ENCODE data around the gene GSG1L. TPM values are rescaled to one million over a fixed set of nuclear protein-coding genes. Genes with fewer than 3 reads are reported as not detected.

The GSG1L gene
- polyA plus RNA-seq, 3 donors, result not detected

DNA sequence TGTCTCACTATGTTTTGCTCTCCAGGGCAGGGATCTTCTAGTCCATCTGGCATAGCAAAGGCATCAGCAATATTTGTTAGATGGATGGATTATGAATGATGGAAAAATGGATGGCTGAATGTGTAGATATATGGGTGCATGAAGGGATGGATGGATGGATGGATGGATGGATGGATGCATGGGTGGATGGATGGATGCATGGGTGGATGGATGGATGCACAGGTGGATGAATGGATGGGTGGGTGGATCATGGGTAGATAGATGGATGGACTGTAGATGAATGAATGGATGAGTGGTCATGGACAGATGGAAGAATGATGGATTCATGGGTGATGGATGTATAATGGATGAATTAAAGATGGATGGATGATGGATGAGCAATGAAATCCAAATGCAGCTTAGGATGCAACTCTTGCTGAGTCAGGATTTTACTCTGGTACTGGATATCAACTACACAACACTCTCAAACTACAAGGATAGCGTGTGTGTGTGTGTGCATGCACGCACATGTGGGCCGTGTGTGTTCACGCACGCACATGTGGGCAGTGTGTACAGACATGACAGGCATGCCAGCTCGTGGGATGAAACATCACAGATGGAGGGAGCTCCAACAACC is 34.0 kb downstream of the GSG1L start:
- no peak for DNase-seq
- intact Hi-C loops (cut with micrococcal nuclease), result no loop called here
- Histone ChIP-seq H3K4me1 (ENCODE audit: control insufficient read depth in 1 of 2, insufficient read depth in 2 of 2, low read length in 2 of 2) (no peaks in the 10 kb centered on the region), H3K27ac (ENCODE audit: low read depth in 1 of 2, low read length in 2 of 2) (no peak overlapping the region), H3K36me3 (replicated peaks in 1 of 2; ENCODE audit: control insufficient read depth in 1 of 2, insufficient read depth in 2 of 2, low read length in 2 of 2) (no peaks in the 10 kb centered on the region), H3K79me2 (ENCODE audit: insufficient read depth, low read length) (no peaks in the 10 kb centered on the region), H3K9ac (ENCODE audit: insufficient read depth, low read length, poor library complexity, severe bottlenecking) (no peak overlapping the region), H3K9me3 (replicated peaks in 1 of 2; ENCODE audit: control insufficient read depth in 1 of 2, insufficient read depth in 1 of 2, low read length in 2 of 2) (peaks cover 0 to 4% of the 10 kb centered on the region in 2 donors), H3K4me2 (replicated peaks; ENCODE audit: extremely low read depth, low read length, poor library complexity, severe bottlenecking) (no peak overlapping the region), H3K27me3 (ENCODE audit: control insufficient read depth in 2 of 2, insufficient read depth in 2 of 2, low read length in 2 of 2) (no peaks in the 10 kb centered on the region), H4K20me1 (ENCODE audit: insufficient read depth, low read length) (no peaks in the 10 kb centered on the region), H2AFZ (ENCODE audit: insufficient read depth, low read depth, low read length, poor library complexity, severe bottlenecking) (no peak overlapping the region), H3K4me3 (replicated peaks in 1 of 3; ENCODE audit: low read depth in 2 of 3, low read length in 3 of 3) (no peak overlapping the region)
- Mint-ChIP-seq H3K27ac (no peak overlapping the region), H3K4me1 (no peaks in the 10 kb centered on the region), H3K4me3 (no peak overlapping the region), H3K27me3 (ENCODE audit: low read depth in 3 of 3) (peaks cover 0 to 10% (median 2%) of the 10 kb centered on the region in 3 donors), H3K9me3 (peaks cover 0 to 7% (median 5%) of the 10 kb centered on the region in 7 donors), H3K36me3 (no peaks in the 10 kb centered on the region)
- TF ChIP-seq, protein P1, sequence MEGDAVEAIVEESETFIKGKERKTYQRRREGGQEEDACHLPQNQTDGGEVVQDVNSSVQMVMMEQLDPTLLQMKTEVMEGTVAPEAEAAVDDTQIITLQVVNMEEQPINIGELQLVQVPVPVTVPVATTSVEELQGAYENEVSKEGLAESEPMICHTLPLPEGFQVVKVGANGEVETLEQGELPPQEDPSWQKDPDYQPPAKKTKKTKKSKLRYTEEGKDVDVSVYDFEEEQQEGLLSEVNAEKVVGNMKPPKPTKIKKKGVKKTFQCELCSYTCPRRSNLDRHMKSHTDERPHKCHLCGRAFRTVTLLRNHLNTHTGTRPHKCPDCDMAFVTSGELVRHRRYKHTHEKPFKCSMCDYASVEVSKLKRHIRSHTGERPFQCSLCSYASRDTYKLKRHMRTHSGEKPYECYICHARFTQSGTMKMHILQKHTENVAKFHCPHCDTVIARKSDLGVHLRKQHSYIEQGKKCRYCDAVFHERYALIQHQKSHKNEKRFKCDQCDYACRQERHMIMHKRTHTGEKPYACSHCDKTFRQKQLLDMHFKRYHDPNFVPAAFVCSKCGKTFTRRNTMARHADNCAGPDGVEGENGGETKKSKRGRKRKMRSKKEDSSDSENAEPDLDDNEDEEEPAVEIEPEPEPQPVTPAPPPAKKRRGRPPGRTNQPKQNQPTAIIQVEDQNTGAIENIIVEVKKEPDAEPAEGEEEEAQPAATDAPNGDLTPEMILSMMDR (IDR thresholded peaks at IDR 0.05), result no peak
- 100% methylated on average over 3 of the region's 6 CpGs for WGBS (ENCODE audit: insufficient coverage)

DNA sequence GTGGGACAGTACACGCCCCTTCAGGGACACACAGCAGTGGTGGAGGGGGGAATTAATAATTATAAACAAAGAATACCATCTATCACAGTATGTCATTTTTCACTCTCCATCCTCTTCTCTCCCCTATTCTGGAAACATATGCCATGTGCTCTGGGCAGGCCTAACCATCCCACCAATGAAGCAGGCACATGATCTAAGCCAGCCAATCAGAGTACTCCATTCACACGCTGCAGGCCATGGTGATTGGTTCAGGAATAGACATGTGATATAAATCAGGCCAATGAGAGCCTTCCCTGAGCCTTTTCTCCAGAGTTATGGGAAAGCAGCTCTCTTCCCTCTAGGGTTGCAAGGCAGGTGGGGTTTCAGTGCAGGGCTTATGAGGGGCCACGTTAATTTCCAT is 36.5 kb downstream of the GSG1L start:
- Histone ChIP-seq H3K4me1 (ENCODE audit: control insufficient read depth in 1 of 2, insufficient read depth in 2 of 2, low read length in 2 of 2) (no peaks in the 10 kb centered on the region), H3K4me3 (replicated peaks in 1 of 3; ENCODE audit: low read depth in 2 of 3, low read length in 3 of 3) (no peak overlapping the region), H3K27ac (ENCODE audit: low read depth in 1 of 2, low read length in 2 of 2) (no peak overlapping the region), H3K9me3 (replicated peaks in 1 of 2; ENCODE audit: control insufficient read depth in 1 of 2, insufficient read depth in 1 of 2, low read length in 2 of 2) (peaks cover 0 to 4% of the 10 kb centered on the region in 2 donors), H3K36me3 (replicated peaks in 1 of 2; ENCODE audit: control insufficient read depth in 1 of 2, insufficient read depth in 2 of 2, low read length in 2 of 2) (no peaks in the 10 kb centered on the region), H3K79me2 (ENCODE audit: insufficient read depth, low read length) (no peaks in the 10 kb centered on the region), H4K20me1 (ENCODE audit: insufficient read depth, low read length) (no peaks in the 10 kb centered on the region), H3K27me3 (ENCODE audit: control insufficient read depth in 2 of 2, insufficient read depth in 2 of 2, low read length in 2 of 2) (no peaks in the 10 kb centered on the region), H3K9ac (ENCODE audit: insufficient read depth, low read length, poor library complexity, severe bottlenecking) (no peak overlapping the region), H3K4me2 (replicated peaks; ENCODE audit: extremely low read depth, low read length, poor library complexity, severe bottlenecking) (no peak overlapping the region), H2AFZ (ENCODE audit: insufficient read depth, low read depth, low read length, poor library complexity, severe bottlenecking) (no peak overlapping the region)
- no peak overlapping the region for H3K27ac Mint-ChIP-seq
- no peak for DNase-seq
- TF ChIP-seq, protein P1 (IDR thresholded peaks at IDR 0.05), result no peak
- H3K4me1 Mint-ChIP-seq, result no peaks in the 10 kb centered on the region
- no peak overlapping the region for H3K4me3 Mint-ChIP-seq
- H3K36me3 Mint-ChIP-seq, result no peaks in the 10 kb centered on the region
- H3K9me3 Mint-ChIP-seq, result peaks cover 0 to 10% (median 6%) of the 10 kb centered on the region in 7 donors
- WGBS (ENCODE audit: insufficient coverage), result no CpG with 5 or more reads among the region's 3 CpGs
- H3K27me3 Mint-ChIP-seq (ENCODE audit: low read depth in 3 of 3), result peaks cover 0 to 6% (median 6%) of the 10 kb centered on the region in 3 donors
- intact Hi-C loops (cut with micrococcal nuclease), result no loop called here

Data from CD14-positive monocyte (primary cell).